ENCODE data around the gene DDIT3.

DNA sequence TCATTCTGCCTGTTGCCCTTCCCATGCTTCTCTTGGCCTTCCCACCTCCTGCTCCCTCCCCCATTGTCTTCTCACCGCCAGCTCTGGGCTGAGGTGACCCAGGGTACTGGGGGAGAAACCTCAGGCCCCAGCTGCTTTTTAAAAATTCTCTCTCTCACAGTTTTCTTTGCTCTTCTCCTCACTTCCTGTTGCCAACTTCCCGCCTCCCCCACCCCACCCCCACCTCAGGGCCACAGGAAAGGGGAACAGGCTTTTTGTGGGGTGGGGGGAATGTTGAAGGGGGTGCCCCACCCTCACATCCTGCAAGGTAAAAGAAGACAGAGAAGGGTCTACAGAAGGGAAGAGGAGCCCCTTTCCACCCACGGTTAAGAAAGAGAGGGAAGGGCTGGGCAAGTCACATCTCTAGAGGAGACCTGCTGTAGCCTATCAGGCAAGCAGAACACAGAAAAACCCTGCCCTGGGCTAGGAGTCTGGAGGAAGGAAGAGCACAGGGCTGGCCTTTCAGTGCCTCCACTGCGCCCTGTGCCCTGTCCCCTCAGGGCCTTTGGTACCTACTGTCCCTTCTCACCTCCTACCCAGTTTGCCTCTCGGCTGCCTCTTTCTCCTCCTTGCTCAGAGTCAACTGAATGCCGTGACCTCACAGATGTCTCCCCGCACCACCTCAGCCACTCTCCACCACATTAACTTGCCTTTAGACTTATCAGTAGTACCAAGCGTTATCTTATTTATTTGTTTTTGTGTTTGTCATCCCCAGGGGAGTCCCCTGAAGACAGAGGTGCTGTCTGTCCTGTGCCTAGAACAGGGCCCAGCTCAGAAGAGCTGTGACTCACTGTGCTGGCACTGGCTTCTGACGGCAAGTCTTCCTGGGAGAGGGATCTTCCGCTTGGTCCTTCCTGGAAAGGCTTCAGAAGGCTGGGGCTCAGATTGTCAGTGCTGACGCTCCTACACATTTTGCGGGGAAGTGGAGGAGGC, 42.3 kb downstream of the DDIT3 start:
- TF ChIP-seq RAD21 (IDR thresholded peaks at IDR 0.05; ENCODE audit: low read depth) (no peak), YY1 (IDR thresholded peaks at IDR 0.05; ENCODE audit: low read depth) (no peak), ZBTB7A (IDR thresholded peaks at IDR 0.05; ENCODE audit: low read depth) (no peak), FOXM1 (IDR thresholded peaks at IDR 0.05; ENCODE audit: borderline replicate concordance, low read depth) (no peak), CEBPB (IDR thresholded peaks at IDR 0.05) (no peak), TEAD4 (IDR thresholded peaks at IDR 0.05) (no peak)
- TF ChIP-seq, protein P1, sequence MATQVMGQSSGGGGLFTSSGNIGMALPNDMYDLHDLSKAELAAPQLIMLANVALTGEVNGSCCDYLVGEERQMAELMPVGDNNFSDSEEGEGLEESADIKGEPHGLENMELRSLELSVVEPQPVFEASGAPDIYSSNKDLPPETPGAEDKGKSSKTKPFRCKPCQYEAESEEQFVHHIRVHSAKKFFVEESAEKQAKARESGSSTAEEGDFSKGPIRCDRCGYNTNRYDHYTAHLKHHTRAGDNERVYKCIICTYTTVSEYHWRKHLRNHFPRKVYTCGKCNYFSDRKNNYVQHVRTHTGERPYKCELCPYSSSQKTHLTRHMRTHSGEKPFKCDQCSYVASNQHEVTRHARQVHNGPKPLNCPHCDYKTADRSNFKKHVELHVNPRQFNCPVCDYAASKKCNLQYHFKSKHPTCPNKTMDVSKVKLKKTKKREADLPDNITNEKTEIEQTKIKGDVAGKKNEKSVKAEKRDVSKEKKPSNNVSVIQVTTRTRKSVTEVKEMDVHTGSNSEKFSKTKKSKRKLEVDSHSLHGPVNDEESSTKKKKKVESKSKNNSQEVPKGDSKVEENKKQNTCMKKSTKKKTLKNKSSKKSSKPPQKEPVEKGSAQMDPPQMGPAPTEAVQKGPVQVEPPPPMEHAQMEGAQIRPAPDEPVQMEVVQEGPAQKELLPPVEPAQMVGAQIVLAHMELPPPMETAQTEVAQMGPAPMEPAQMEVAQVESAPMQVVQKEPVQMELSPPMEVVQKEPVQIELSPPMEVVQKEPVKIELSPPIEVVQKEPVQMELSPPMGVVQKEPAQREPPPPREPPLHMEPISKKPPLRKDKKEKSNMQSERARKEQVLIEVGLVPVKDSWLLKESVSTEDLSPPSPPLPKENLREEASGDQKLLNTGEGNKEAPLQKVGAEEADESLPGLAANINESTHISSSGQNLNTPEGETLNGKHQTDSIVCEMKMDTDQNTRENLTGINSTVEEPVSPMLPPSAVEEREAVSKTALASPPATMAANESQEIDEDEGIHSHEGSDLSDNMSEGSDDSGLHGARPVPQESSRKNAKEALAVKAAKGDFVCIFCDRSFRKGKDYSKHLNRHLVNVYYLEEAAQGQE (IDR thresholded peaks at IDR 0.05; ENCODE audit: low read depth) = no peak
